ENCODE results near the gene OR4C46.
"Not testable (repeated sequence)": the region's sequence is repeated elsewhere in the genome, so short reads cannot be mapped to it uniquely, and the experiment has no call there.

Gene OR4C46

GRCh38 chr11:54603898-54604297, at the start of gene OR4C46:
TSS of gene OR4C46 (minus strand) at chr11:54603998. CDS start at chr11:54603998, 0 bp downstream.
- no peak for DNase-seq

GRCh38 chr11:54645606-54646005, 41.8 kb upstream of the OR4C46 start:
- not testable (repeated sequence) for DNase-seq

- DNase-seq, result not testable (repeated sequence)
Observed at GRCh38 chr11:54561439-54561838, 42.4 kb downstream of the OR4C46 start.

- no peak for DNase-seq
Observed at GRCh38 chr11:54558919-54559318, 44.9 kb downstream of the OR4C46 start.

- no peak for DNase-seq
Observed at GRCh38 chr11:54558407-54558806, 45.4 kb downstream of the OR4C46 start.

Data from NCI-H187 treated with DMSO at 0.1 percent for 48 hours (cell line).